A673 (cell line): Measurements from ENCODE around the gene MOB4. TPM values are rescaled to one million over a fixed set of nuclear protein-coding genes. Genes with fewer than 3 reads are reported as not detected.
A peak's percentile ranks its signal among the peaks of the same experiment; 100 is the strongest.

ENCODE experiments used
- BruUV-seq: library from RNA; stranded (reverse); fragments of 400-500 nt; replicated peaks from 2 replicates; lab custom pipeline; 2021; lab: Mats Ljungman, UMichigan
- CTCF ChIA-PET: fragments of 300-600 bp; sonication (Branson Sonifier 250); formaldehyde crosslinking; loops from one replicate; lab custom pipeline; 2022; ENCODE audit warnings: antibody characterized with exemption; lab: Charles Lee
- POLR2A ChIA-PET: fragments of 300-600 bp; sonication (Branson Sonifier 250); formaldehyde crosslinking; loops from one replicate; lab custom pipeline; 2022; ENCODE audit warnings: antibody characterized with exemption; ENCODE audit not compliant: low non-redundant PET; lab: Charles Lee
- DNase-seq: peaks from one replicate; pipeline ENCODE4 v3.0.0-alpha.2; 2015; ENCODE audit warnings: low spot score
- H3K27ac ChIP-seq: fragments of 200-600 bp; sonication (generic); 2 replicates; pipeline ENCODE4 v1.5.1; 2016; ENCODE audit warnings: mixed run types, low read depth, mild to moderate bottlenecking, mixed read lengths, antibody characterized with exemption, low read length; ENCODE audit not compliant: poor library complexity, severe bottlenecking
- H3K27me3 ChIP-seq: fragments of 200-600 bp; sonication (generic); replicated peaks from 2 replicates; pipeline ENCODE4 v1.6.1; 2017; ENCODE audit warnings: mixed run types, low read depth, mild to moderate bottlenecking, mixed read lengths, antibody characterized with exemption, low read length; ENCODE audit not compliant: insufficient read depth, poor library complexity
- H3K36me3 ChIP-seq: fragments of 200-600 bp; sonication (generic); 2 replicates; pipeline ENCODE4 v1.6.1; 2016; ENCODE audit warnings: mixed run types, mild to moderate bottlenecking, mixed read lengths, antibody characterized with exemption, low read length; ENCODE audit not compliant: insufficient read depth, poor library complexity, severe bottlenecking
- H3K4me1 ChIP-seq: fragments of 200-600 bp; sonication (generic); 2 replicates; pipeline ENCODE4 v1.6.1; 2017; ENCODE audit warnings: mixed run types, mild to moderate bottlenecking, mixed read lengths, antibody characterized with exemption, low read length; ENCODE audit not compliant: insufficient read depth, poor library complexity, severe bottlenecking
- H3K4me3 ChIP-seq: fragments of 200-600 bp; sonication (generic); 2 replicates; pipeline ENCODE4 v1.5.1; 2016; ENCODE audit warnings: low read depth, mixed run types, mild to moderate bottlenecking, mixed read lengths, low read length; ENCODE audit not compliant: poor library complexity, severe bottlenecking
- H3K9me3 ChIP-seq: fragments of 200-600 bp; sonication (generic); 2 replicates; pipeline ENCODE4 v1.6.1; 2016; ENCODE audit warnings: mixed run types, low read depth, mild to moderate bottlenecking, mixed read lengths, antibody characterized with exemption, low read length; ENCODE audit not compliant: poor library complexity, severe bottlenecking
- CTCF ChIP-seq: fragments of 300-800, 200-600 bp; sonication (generic); conservative IDR thresholded peaks from 2 replicates; pipeline ENCODE4 v1.5.1; 2017; ENCODE audit warnings: low read depth, mild to moderate bottlenecking, antibody characterized with exemption, low read length, moderate library complexity, mixed read lengths
- EZH2 ChIP-seq: fragments of 200-600 bp; sonication (generic); IDR thresholded peaks from 2 replicates; pipeline ENCODE4 v1.6.1; 2017; ENCODE audit warnings: borderline replicate concordance, low read depth, mild to moderate bottlenecking, mixed read lengths, antibody characterized with exemption, low read length; ENCODE audit not compliant: poor library complexity, severe bottlenecking
- intact Hi-C: fragments of 100-400 bp; cut with micrococcal nuclease; formaldehyde crosslinking; loops from one replicate; pipeline ENCODE4 v1.10.0; 2022; ENCODE audit not compliant: unreplicated experiment
- total RNA-seq: library from RNA; stranded (reverse); gene quantifications from 2 replicates; pipeline ENCODE4 v1.2.3, GENCODE V29; 2021

Gene MOB4
- total RNA-seq, 1 experiment from 2014 or later = 38.0 TPM

GRCh38 chr2:197598450-197598849 lies 82.6 kb downstream of the MOB4 start:
- Histone ChIP-seq H3K27ac (no peak overlapping the region), H3K4me3 (no peak overlapping the region), H3K36me3 (no peaks in the 10 kb centered on the region), H3K4me1 (peaks cover 11% of the 10 kb centered on the region), H3K9me3 (no peaks in the 10 kb centered on the region), H3K27me3 (no peaks in the 10 kb centered on the region)
- no peak for DNase-seq
- ChIA-PET POLR2A (no interaction called here), CTCF (no interaction called here)
- intact Hi-C loops = no loop called here
- no TSS peak for BruUV-seq
- no peak for TF ChIP-seq CTCF

- Histone ChIP-seq H3K4me1 (peaks cover 11% of the 10 kb centered on the region), H3K27ac (no peak overlapping the region), H3K27me3 (no peaks in the 10 kb centered on the region), H3K36me3 (no peaks in the 10 kb centered on the region), H3K4me3 (no peak overlapping the region), H3K9me3 (no peaks in the 10 kb centered on the region)
- DNase-seq = peak; percentile 55
- TF ChIP-seq CTCF = peak; percentile 47
- no peak for TF ChIP-seq EZH2
- BruUV-seq = no TSS peak
- intact Hi-C loops = no loop called here
- ChIA-PET POLR2A (no interaction called here), CTCF (no interaction called here)
Observed at GRCh38 chr2:197599285-197599965, 83.6 kb downstream of the MOB4 start.

GRCh38 chr2:197600306-197600705 lies 84.4 kb downstream of the MOB4 start:
- ChIA-PET CTCF (no interaction called here), POLR2A (no interaction called here)
- Histone ChIP-seq H3K4me3 (no peak overlapping the region), H3K9me3 (no peaks in the 10 kb centered on the region), H3K27me3 (no peaks in the 10 kb centered on the region), H3K27ac (no peak overlapping the region), H3K36me3 (no peaks in the 10 kb centered on the region), H3K4me1 (peaks cover 11% of the 10 kb centered on the region)
- intact Hi-C loops = no loop called here
- TF ChIP-seq CTCF = no peak
- no peak for TF ChIP-seq EZH2
- no TSS peak for BruUV-seq
- no peak for DNase-seq
